AG08395 (cell line): ENCODE measurements around the gene KPNA6.
"Not testable (repeated sequence)": the region's sequence is repeated elsewhere in the genome, so short reads cannot be mapped to it uniquely, and the experiment has no call there.

Experiments used
- DNase-seq: peaks from one replicate; pipeline ENCODE4 v3.0.0; 2012; ENCODE audit warnings: mixed read lengths, low spot score

KPNA6 gene

GRCh38 chr1:32100807-32101708, 6.8 kb upstream of the KPNA6 start:
- peak; percentile 80 for DNase-seq

GRCh38 chr1:32104127-32104526, 3.7 kb upstream of the KPNA6 start:
- no peak for DNase-seq

- DNase-seq = no peak
Measured at GRCh38 chr1:32105338-32105737, 2.5 kb upstream of the KPNA6 start.

GRCh38 chr1:32106663-32107275, 1.1 kb upstream of the KPNA6 start:
- DNase-seq = no peak

GRCh38 chr1:32111040-32111623, 3.3 kb downstream of the KPNA6 start:
- no peak for DNase-seq

- peak; percentile 8 for DNase-seq
Measured at GRCh38 chr1:32111789-32112188, 3.9 kb downstream of the KPNA6 start.

GRCh38 chr1:32112806-32113375, 5.0 kb downstream of the KPNA6 start:
- no peak for DNase-seq

- DNase-seq = not testable (repeated sequence)
Measured at GRCh38 chr1:32113436-32113835, 5.6 kb downstream of the KPNA6 start.

GRCh38 chr1:32114420-32114819, 6.6 kb downstream of the KPNA6 start:
- no peak for DNase-seq

GRCh38 chr1:32115496-32115895, 7.6 kb downstream of the KPNA6 start:
- no peak for DNase-seq

GRCh38 chr1:32116531-32116930, 8.7 kb downstream of the KPNA6 start:
- DNase-seq = no peak

- DNase-seq = no peak
Measured at GRCh38 chr1:32122151-32122550, 14.3 kb downstream of the KPNA6 start.

GRCh38 chr1:32123361-32123760, 15.5 kb downstream of the KPNA6 start:
- not testable (repeated sequence) for DNase-seq

GRCh38 chr1:32125313-32125712, 17.5 kb downstream of the KPNA6 start:
- no peak for DNase-seq

GRCh38 chr1:32126770-32127169, 18.9 kb downstream of the KPNA6 start:
- no peak for DNase-seq

GRCh38 chr1:32127409-32128198, 19.7 kb downstream of the KPNA6 start:
- DNase-seq = no peak

- DNase-seq = no peak
Measured at GRCh38 chr1:32128479-32128878, 20.6 kb downstream of the KPNA6 start.

- no peak for DNase-seq
Measured at GRCh38 chr1:32128964-32129363, 21.1 kb downstream of the KPNA6 start.

GRCh38 chr1:32133950-32134280, 26.1 kb downstream of the KPNA6 start:
- not testable (repeated sequence) for DNase-seq

GRCh38 chr1:32137111-32137510, 29.3 kb downstream of the KPNA6 start:
- DNase-seq = no peak

GRCh38 chr1:32138965-32139364, 31.1 kb downstream of the KPNA6 start:
- no peak for DNase-seq
